Tibial nerve (tissue), 4 donors: Measurements from ENCODE around the gene MGMT. TPM values are rescaled to one million over a fixed set of nuclear protein-coding genes. Genes with fewer than 3 reads are reported as not detected.

Experiments used
- DNase-seq, 2 donors: peaks; one replicate each; pipeline ENCODE4 v3.0.0-alpha.2; 2019; ENCODE audit warnings: low spot score in 2 of 2
- H3K27ac ChIP-seq, 4 donors: fragments of 200-600 bp; sonication (generic) in 3 of 4; one replicate each; pipeline ENCODE4 v1.5.1; 2017 to 2019; ENCODE audit warnings: mild to moderate bottlenecking in 1 of 4
- H3K27me3 ChIP-seq, 2 donors: fragments of 200-600 bp; sonication (generic) in 1 of 2; one replicate each; pipeline versions ENCODE4 v1.5.1 to v1.6.0; 2017 to 2019
- H3K36me3 ChIP-seq, 3 donors: fragments of 200-600 bp; sonication (generic); one replicate each; pipeline ENCODE4 v1.5.1; 2018 to 2019
- H3K4me1 ChIP-seq, 4 donors: fragments of 200-600 bp; sonication (generic) in 3 of 4; one replicate each; pipeline ENCODE4 v1.5.1; 2017 to 2019
- H3K4me3 ChIP-seq, 4 donors: fragments of 200-600 bp; sonication (generic) in 3 of 4; one replicate each; pipeline ENCODE4 v1.5.1; 2017 to 2019; ENCODE audit warnings: mild to moderate bottlenecking in 1 of 4, moderate library complexity in 1 of 4
- H3K9me3 ChIP-seq, 4 donors: fragments of 200-600 bp; sonication (generic) in 3 of 4; one replicate each; pipeline ENCODE4 v1.5.1; 2017 to 2019
- CTCF ChIP-seq, 5 experiments: fragments of 200-600 bp in 3 of 5; fragments of 450-650 bp in 2 of 5; sonication (generic) in 3 of 5; IDR thresholded peaks; one replicate each; pipeline ENCODE4 v1.5.1; 2016 to 2019; ENCODE audit warnings: antibody characterized with exemption in 5 of 5, mild to moderate bottlenecking in 3 of 5, moderate library complexity in 2 of 5
- EP300 ChIP-seq, 2 donors: sonication (generic); formaldehyde crosslinking; IDR thresholded peaks; one replicate each; pipeline ENCODE4 v1.6.1; 2017; ENCODE audit warnings: antibody characterized with exemption in 2 of 2, mild to moderate bottlenecking in 1 of 2
- POLR2A ChIP-seq, 2 donors: fragments of 450-650 bp; IDR thresholded peaks; one replicate each; pipeline ENCODE4 v1.6.1; 2017; ENCODE audit warnings: antibody characterized with exemption in 2 of 2, mild to moderate bottlenecking in 2 of 2, moderate library complexity in 2 of 2
- WGBS, 2 donors: methylation state at CpG; one replicate each; pipeline ENCODE4 v1.1.5; 2018; 5-methylcytosine and 5-hydroxymethylcytosine counted together
- total RNA-seq, 4 donors: library from RNA; depleted of rRNA; stranded (reverse); fragments of >200 nt; gene quantifications; one replicate each; pipeline ENCODE4 v1.1.0, GENCODE V29; 2016

The MGMT gene
- total RNA-seq, 4 donors from 2014 or later, result 26.1 to 39.1 (median 33.7) TPM

DNA sequence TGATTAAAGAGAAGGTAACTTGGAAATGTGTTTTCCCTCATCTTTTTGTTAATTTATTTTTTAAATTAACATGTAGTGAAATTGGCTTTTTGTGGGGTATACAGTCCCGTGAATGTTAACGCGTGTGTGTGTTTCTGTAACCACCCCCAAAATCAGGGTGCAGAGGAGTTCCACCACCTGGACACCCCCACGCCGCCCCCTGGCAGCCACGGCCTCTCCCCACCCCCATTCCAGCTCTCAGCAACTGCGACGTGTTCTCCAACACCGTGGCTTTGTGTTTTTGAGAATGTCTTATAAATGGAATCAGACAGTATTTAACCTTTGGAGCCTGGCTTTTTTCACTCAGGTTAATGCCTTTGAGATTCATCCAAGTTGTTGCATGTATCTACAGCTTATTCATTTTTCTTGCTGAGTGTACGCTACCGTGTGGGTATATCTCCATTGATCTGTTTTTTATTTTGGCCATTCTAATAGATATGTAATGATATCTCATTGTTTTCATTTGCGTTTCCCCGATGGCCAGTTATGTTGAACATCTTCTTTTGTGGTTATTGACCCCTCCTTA, 278.2 kb downstream of the MGMT start:
- Histone ChIP-seq H3K9me3 (peaks cover 0 to 75% (median 10%) of the 10 kb centered on the region in 4 donors), H3K36me3 (peaks cover 0 to 60% (median 0%) of the 10 kb centered on the region in 3 donors), H3K27me3 (no peaks in the 10 kb centered on the region), H3K27ac (no peak overlapping the region), H3K4me3 (no peak overlapping the region), H3K4me1 (no peaks in the 10 kb centered on the region)
- no peak for TF ChIP-seq POLR2A (IDR thresholded peaks at IDR 0.05)
- no peak for TF ChIP-seq CTCF (IDR thresholded peaks at IDR 0.05)
- TF ChIP-seq EP300 (IDR thresholded peaks at IDR 0.05), result no peak
- DNase-seq, result no peak
- 90 to 92% methylated on average over 13 of the region's 13 CpGs for WGBS, 2 donors

DNA sequence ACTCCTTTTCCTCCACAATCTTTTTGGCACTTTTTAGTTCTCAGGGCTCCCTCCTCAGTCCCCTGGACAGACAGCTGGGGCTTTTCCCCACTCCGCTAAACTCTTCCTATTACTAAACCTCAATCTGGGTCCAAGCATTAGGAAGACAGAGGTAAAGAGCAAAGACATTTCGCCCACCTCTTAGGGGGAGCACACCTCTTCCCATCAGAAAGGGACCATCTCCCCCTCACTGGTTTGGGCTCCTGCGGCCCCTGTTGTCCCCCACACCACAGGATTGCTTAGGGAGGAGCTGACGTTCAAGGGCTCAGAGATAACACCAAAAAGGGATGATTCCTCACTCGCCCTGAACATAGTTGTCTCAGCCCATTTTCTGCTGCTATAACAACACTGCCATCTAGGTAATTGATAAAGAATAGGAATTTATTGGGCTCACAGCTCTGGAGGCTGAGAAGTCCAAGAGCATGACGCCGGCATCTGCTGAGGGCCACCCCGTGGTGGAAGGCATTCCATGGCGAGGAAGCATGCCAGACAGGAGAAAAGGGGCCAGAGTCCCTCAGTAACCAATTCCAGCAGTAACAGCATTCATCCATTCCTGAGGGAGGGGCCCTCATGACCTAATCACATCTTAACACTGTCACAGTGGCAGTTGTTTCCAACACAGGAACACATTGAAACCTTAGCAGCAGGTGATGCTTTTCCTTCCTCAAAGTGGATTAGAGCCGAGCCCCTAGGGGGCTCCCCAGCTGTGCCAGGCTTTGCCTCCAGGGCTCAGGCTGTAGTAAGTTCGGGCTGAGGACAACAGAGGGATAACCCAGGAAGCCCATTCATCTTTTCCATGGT, 287.4 kb downstream of the MGMT start:
- peaks cover 0 to 56% (median 10%) of the 10 kb centered on the region in 4 donors for H3K9me3 ChIP-seq
- WGBS, 2 donors, result 80 to 89% methylated on average over 11 of the region's 11 CpGs
- peaks cover 0 to 3% (median 0%) of the 10 kb centered on the region in 4 donors for H3K4me1 ChIP-seq
- H3K27me3 ChIP-seq, result no peaks in the 10 kb centered on the region
- H3K27ac ChIP-seq, result no peak overlapping the region
- no peak overlapping the region for H3K4me3 ChIP-seq
- H3K36me3 ChIP-seq, result peaks cover 0 to 11% (median 0%) of the 10 kb centered on the region in 3 donors
- DNase-seq, result no peak
- TF ChIP-seq POLR2A (IDR thresholded peaks at IDR 0.05) (no peak), CTCF (IDR thresholded peaks at IDR 0.05) (no peak), EP300 (IDR thresholded peaks at IDR 0.05) (no peak)

GRCh38 chr10:129755158-129755591, 288.1 kb downstream of the MGMT start:
- H3K27me3 ChIP-seq, result no peaks in the 10 kb centered on the region
- peaks cover 0 to 48% (median 8%) of the 10 kb centered on the region in 4 donors for H3K9me3 ChIP-seq
- peaks cover 0 to 3% (median 0%) of the 10 kb centered on the region in 4 donors for H3K4me1 ChIP-seq
- no peak overlapping the region for H3K4me3 ChIP-seq
- TF ChIP-seq EP300 (IDR thresholded peaks at IDR 0.05) (no peak), POLR2A (IDR thresholded peaks at IDR 0.05) (no peak), CTCF (IDR thresholded peaks at IDR 0.05) (no peak)
- no peak for DNase-seq
- 85% methylated on average over 2 of the region's 2 CpGs; no CpG with 5 or more reads in 1 of the 2 donors for WGBS, 2 donors
- peaks cover 0 to 18% (median 0%) of the 10 kb centered on the region in 3 donors for H3K36me3 ChIP-seq
- no peak overlapping the region for H3K27ac ChIP-seq

GRCh38 chr10:129755621-129756020, 288.6 kb downstream of the MGMT start:
- DNase-seq, result no peak
- 96 to 98% methylated on average over 8 to 9 of the region's 9 CpGs for WGBS, 2 donors
- Histone ChIP-seq H3K27me3 (no peaks in the 10 kb centered on the region), H3K4me3 (no peak overlapping the region), H3K9me3 (peaks cover 0 to 44% (median 8%) of the 10 kb centered on the region in 4 donors), H3K36me3 (peaks cover 0 to 22% (median 0%) of the 10 kb centered on the region in 3 donors), H3K4me1 (peaks cover 0 to 3% (median 0%) of the 10 kb centered on the region in 4 donors), H3K27ac (no peak overlapping the region)
- TF ChIP-seq EP300 (IDR thresholded peaks at IDR 0.05), result no peak
- TF ChIP-seq POLR2A (IDR thresholded peaks at IDR 0.05), result no peak
- no peak for TF ChIP-seq CTCF (IDR thresholded peaks at IDR 0.05)
